ENCODE data around the gene WDR7. TPM values are rescaled to one million over a fixed set of nuclear protein-coding genes. Genes with fewer than 3 reads are reported as not detected.

Gene WDR7
- polyA plus RNA-seq, 2 of the 4 experiments (the other 2 are of a cell fraction), result 4.2 to 7.0 TPM

- FAIRE-seq, result no peak
- 87% methylated on average over 3 of the region's 3 CpGs for WGBS (ENCODE audit: missing lambda C conversion rate)
- Histone ChIP-seq H3K4me1 (no peaks in the 10 kb centered on the region), H3K9me3 (no peaks in the 10 kb centered on the region), H3K4me3 (no peak overlapping the region), H3K4me2 (no peak overlapping the region), H3K27ac (no peak overlapping the region)
- DNase-seq (ENCODE audit: low read depth in 1 of 2, low spot score in 1 of 2), result no peak
- ChIA-PET POLR2A (no interaction called here), CTCF (no interaction called here)
- no peak for ATAC-seq
- TF ChIP-seq HOXB5 (CRISPR knock-in tag; IDR thresholded peaks at IDR 0.05) (no peak), TP53 (CRISPR knock-in tag; IDR thresholded peaks at IDR 0.05) (no peak), EHMT2 (IDR thresholded peaks at IDR 0.05; ENCODE audit: low read depth) (no peak), HMGXB4 (CRISPR knock-in tag; IDR thresholded peaks at IDR 0.05; ENCODE audit: borderline replicate concordance) (no peak), MAZ (IDR thresholded peaks at IDR 0.05; ENCODE audit: borderline replicate concordance, low read depth, low read length) (no peak), ZNF302 (CRISPR knock-in tag; IDR thresholded peaks at IDR 0.05) (no peak), HEYL (CRISPR knock-in tag; IDR thresholded peaks at IDR 0.05) (no peak), CEBPB (IDR thresholded peaks at IDR 0.05) (no peak), TFCP2L1 (CRISPR knock-in tag; IDR thresholded peaks at IDR 0.05) (no peak), ZFP36 (IDR thresholded peaks at IDR 0.05; ENCODE audit: borderline replicate concordance, partially characterized antibody) (no peak), HOXB13 (CRISPR knock-in tag; IDR thresholded peaks at IDR 0.05; ENCODE audit: low read depth) (no peak), JUN (IDR thresholded peaks at IDR 0.05) (no peak), SMC3 (IDR thresholded peaks at IDR 0.05) (no peak), FOXS1 (CRISPR knock-in tag; IDR thresholded peaks at IDR 0.05) (no peak)
Measured at GRCh38 chr18:56959120-56959519, 308.0 kb downstream of the WDR7 start.

- ATAC-seq (no peak), DNase-seq (ENCODE audit: low read depth in 1 of 2, low spot score in 1 of 2) (no peak), FAIRE-seq (no peak)
- POLR2A ChIA-PET, result no interaction called here
- Histone ChIP-seq H3K4me3 (no peak overlapping the region), H3K4me2 (no peak overlapping the region), H3K9me3 (no peaks in the 10 kb centered on the region), H3K4me1 (no peaks in the 10 kb centered on the region), H3K27ac (no peak overlapping the region)
- CTCF ChIA-PET, result no interaction called here
- 95% methylated on average over 7 of the region's 7 CpGs for WGBS (ENCODE audit: missing lambda C conversion rate)
- TF ChIP-seq ZFP36 (IDR thresholded peaks at IDR 0.05; ENCODE audit: borderline replicate concordance, partially characterized antibody) (no peak), KDM5A (IDR thresholded peaks at IDR 0.05) (no peak), MYC (IDR thresholded peaks at IDR 0.05; ENCODE audit: borderline replicate concordance, low read length) (no peak), ZNF302 (CRISPR knock-in tag; IDR thresholded peaks at IDR 0.05) (no peak)
Measured at GRCh38 chr18:56962322-56962721, 311.2 kb downstream of the WDR7 start.

GRCh38 chr18:56967035-56967434 is 315.9 kb downstream of the WDR7 start:
- ATAC-seq, result no peak
- H3K4me3 ChIP-seq, result no peak overlapping the region
- ChIA-PET POLR2A (no interaction called here), CTCF (no interaction called here)
- no peaks in the 10 kb centered on the region for H3K9me3 ChIP-seq
- H3K4me2 ChIP-seq, result no peak overlapping the region
- no peak overlapping the region for H3K27ac ChIP-seq
- 97% methylated on average over 3 of the region's 3 CpGs for WGBS (ENCODE audit: missing lambda C conversion rate)
- DNase-seq (ENCODE audit: low read depth in 1 of 2, low spot score in 1 of 2), result no peak
- TF ChIP-seq ESRRA (IDR thresholded peaks at IDR 0.05; ENCODE audit: borderline replicate concordance, low read length), result no peak
- TF ChIP-seq RCOR1 (IDR thresholded peaks at IDR 0.05; ENCODE audit: low read depth, low read length), result no peak
- no peak for TF ChIP-seq E2F6 (IDR thresholded peaks at IDR 0.05; ENCODE audit: borderline replicate concordance, low read depth)
- TF ChIP-seq ZFP36 (IDR thresholded peaks at IDR 0.05; ENCODE audit: borderline replicate concordance, partially characterized antibody), result no peak
- TF ChIP-seq TFCP2L1 (CRISPR knock-in tag; IDR thresholded peaks at IDR 0.05), result no peak
- no peak for TF ChIP-seq BHLHE40 (IDR thresholded peaks at IDR 0.05; ENCODE audit: low read depth, low read length)
- TF ChIP-seq FOSL2 (IDR thresholded peaks at IDR 0.05), result no peak
- no peak for TF ChIP-seq FOSL2 (CRISPR knock-in tag; IDR thresholded peaks at IDR 0.05)
- TF ChIP-seq RNF2 (IDR thresholded peaks at IDR 0.05; ENCODE audit: borderline replicate concordance, low read depth), result no peak
- no peak for TF ChIP-seq JUNB (IDR thresholded peaks at IDR 0.05)
- no peak for TF ChIP-seq RAD21 (conservative IDR thresholded peaks at IDR 0.05 in 1 of 2, IDR thresholded peaks at IDR 0.05 in 1 of 2)
- TF ChIP-seq HOXA7 (CRISPR knock-in tag; IDR thresholded peaks at IDR 0.05), result no peak
- no peaks in the 10 kb centered on the region for H3K4me1 ChIP-seq
- no peak for FAIRE-seq

Measured in A549 (cell line).